H1 (cell line): ENCODE results near the gene SYVN1. TPM values are rescaled to one million over a fixed set of nuclear protein-coding genes. Genes with fewer than 3 reads are reported as not detected.
A peak's percentile ranks its signal among the peaks of the same experiment; 100 is the strongest.

Source experiments
- BRCA1 ChIP-seq: IDR thresholded peaks from 2 replicates; pipeline ENCODE4 v1.6.1; 2012; ENCODE audit warnings: low read depth, low read length, improper control_type of control experiment
- CBX8 ChIP-seq: fragments of 300-800, 300-1000 bp; sonication (generic); IDR thresholded peaks from 2 replicates; pipeline ENCODE4 v1.7.1; 2016; ENCODE audit warnings: low read depth, low read length, borderline replicate concordance
- CEBPB ChIP-seq: IDR thresholded peaks from 2 replicates; pipeline ENCODE4 v1.6.1; 2012; ENCODE audit warnings: low read depth, low read length
- EZH2 ChIP-seq: fragments of 200-600 bp; sonication (generic); IDR thresholded peaks from 2 replicates; pipeline ENCODE4 v1.7.1; 2012; ENCODE audit warnings: low read depth, mild to moderate bottlenecking, moderate library complexity, low read length, inconsistent platforms; ENCODE audit not compliant: severe bottlenecking
- JUND ChIP-seq: IDR thresholded peaks from 2 replicates; pipeline ENCODE4 v1.6.1; 2011; ENCODE audit warnings: mild to moderate bottlenecking, improper control_type of control experiment, low read length
- POLR2AphosphoS5 ChIP-seq: IDR thresholded peaks from 2 replicates; pipeline ENCODE4 v1.6.1; 2011; ENCODE audit warnings: low read depth, low read length
- polyA plus RNA-seq, 7 experiments: library from polyadenylated mRNA; depleted of rRNA in 3 of 7; stranded (reverse) in 5 of 7; unstranded in 2 of 7; fragments of >200 nt in 5 of 7; fragments of 200-250 nt in 2 of 7; gene quantifications; 1 replicate in 5 of 7; 2 replicates in 1 of 7; 4 replicates in 1 of 7; pipeline versions ENCODE4 v1.2.1 to v1.2.3, GENCODE V29; 2011 to 2013; ENCODE audit warnings: missing spikeins in 2 of 7, mixed read lengths in 2 of 7
- total RNA-seq: library from RNA; stranded (reverse); fragmentation: NEBNext Ultra II Directional; extraction: Animal tissue kit (Norgen Biotek cat#: 25700); gene quantifications from 2 replicates; pipeline ENCODE4 v1.2.1, GENCODE V29; 2021

Gene SYVN1
- total and polyA plus RNA-seq, 2 of the 8 experiments (the other 6 are each of a cell fraction or from before 2014, with no cell fraction given): 27.8 to 29.4 TPM

DNA sequence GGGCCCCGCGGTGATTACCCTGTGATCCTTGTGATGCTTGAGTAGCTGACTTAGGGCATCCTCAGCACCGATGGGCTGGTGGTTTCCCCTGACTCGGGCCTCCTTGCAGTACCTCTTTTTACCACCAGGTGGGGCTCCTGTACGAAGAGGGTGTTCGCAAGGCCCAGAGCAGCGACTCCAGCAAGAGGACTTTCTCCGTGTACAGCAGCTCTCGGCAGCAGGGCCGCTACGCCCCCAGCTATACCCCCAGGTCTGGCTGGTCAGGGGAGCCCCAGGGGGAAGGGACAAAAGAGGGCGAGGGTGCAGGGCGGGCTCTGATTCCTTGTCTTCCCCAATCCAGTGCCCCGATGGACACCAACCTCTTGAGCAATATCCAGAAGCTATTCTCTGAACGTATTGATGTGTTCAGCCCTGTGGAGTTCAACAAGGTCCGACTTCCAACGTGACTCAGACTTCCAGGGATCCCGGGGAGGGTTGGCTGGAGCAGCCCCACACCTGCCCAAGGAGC, 23.9 kb downstream of the SYVN1 start (continued):
- TF ChIP-seq EZH2: no peak
- TF ChIP-seq POLR2AphosphoS5: 0 out of 2 replicates have a peak, but pooled peaks have one; percentile 20
- TF ChIP-seq BRCA1: no peak
- TF ChIP-seq JUND: no peak
- TF ChIP-seq CBX8: no peak
- no peak for TF ChIP-seq CEBPB
